GM12878 (cell line): ENCODE data around the gene SEC11A. TPM values are rescaled to one million over a fixed set of nuclear protein-coding genes. Genes with fewer than 3 reads are reported as not detected.

Experiments
- ATAC-seq: fragments of 200-7000 bp; cut with Tn5 transposase; 3 replicates; pipeline ENCODE4 v1.9.1; 2020; ENCODE audit warnings: mild to moderate bottlenecking, moderate library complexity
- BruUV-seq: library from RNA; stranded (reverse); fragments of 400-500 nt; replicated peaks from 2 replicates; lab custom pipeline; 2021; lab: Mats Ljungman, UMichigan
- CTCF ChIA-PET: fragments of 300-600 bp; sonication (Branson Sonifier 250); formaldehyde crosslinking; extraction: SDS; loops from one replicate; lab custom pipeline; 2021; ENCODE audit warnings: inconsistent platforms; lab: Yijun Ruan, JAX
- POLR2A ChIA-PET: fragments of 350-600 bp; formaldehyde crosslinking; extraction: SDS; loops from one replicate; lab custom pipeline; 2021; ENCODE audit warnings: inconsistent platforms; lab: Charles Lee
- RAD21 ChIA-PET: fragments of 300-600 bp; sonication (Branson Sonifier 250); formaldehyde crosslinking; loops from one replicate; lab custom pipeline; 2023; ENCODE audit warnings: antibody characterized with exemption; ENCODE audit not compliant: unreplicated experiment; lab: Charles Lee
- SMC1A ChIA-PET: fragments of 300-600 bp; sonication (Branson Sonifier 250); formaldehyde crosslinking; loops from one replicate; lab custom pipeline; 2023; ENCODE audit not compliant: unreplicated experiment, uncharacterized antibody; lab: Charles Lee
- DNase-seq: peaks from one replicate; pipeline ENCODE4 v3.0.0-alpha.2; 2011; ENCODE audit warnings: low read depth, low spot score
- FAIRE-seq: peaks from 3 replicates; lab custom pipeline; 2011; peaks lifted over from hg19 to GRCh38; lab: Jason Lieb, UNC
- H2AFZ ChIP-seq: 2 replicates; pipeline ENCODE4 v1.6.0; 2011; ENCODE audit warnings: low read depth, low read length, control low read depth; ENCODE audit not compliant: control insufficient read depth
- H3K27ac ChIP-seq: 2 replicates; pipeline ENCODE4 v1.5.1; 2011; ENCODE audit warnings: control low read depth; ENCODE audit not compliant: control insufficient read depth, insufficient read depth
- H3K27me3 ChIP-seq, 2 experiments: replicated peaks in 1 of 2; 2 replicates each; pipeline versions ENCODE4 v1.6.0 to v1.6.1; 2011; ENCODE audit warnings: low read length in 1 of 2; ENCODE audit not compliant: control insufficient read depth in 2 of 2, insufficient read depth in 2 of 2
- H3K36me3 ChIP-seq, 2 experiments: 2 replicates each; pipeline ENCODE4 v1.5.1; 2011; ENCODE audit warnings: low read length in 1 of 2; ENCODE audit not compliant: control insufficient read depth in 2 of 2, insufficient read depth in 2 of 2
- H3K4me1 ChIP-seq: 2 replicates; pipeline ENCODE4 v1.6.1; 2011; ENCODE audit warnings: mild to moderate bottlenecking, low read length, moderate library complexity, mixed read lengths; ENCODE audit not compliant: control insufficient read depth, insufficient read depth
- H3K4me2 ChIP-seq: 2 replicates; pipeline ENCODE4 v1.6.0; 2011; ENCODE audit warnings: control low read depth; ENCODE audit not compliant: control insufficient read depth, insufficient read depth
- H3K4me3 ChIP-seq: fragments of 200-600 bp; sonication (generic); 2 replicates; pipeline ENCODE4 v1.5.1; 2016
- H3K79me2 ChIP-seq: 2 replicates; pipeline ENCODE4 v1.6.0; 2011; ENCODE audit warnings: low read length; ENCODE audit not compliant: control insufficient read depth, insufficient read depth
- H3K9ac ChIP-seq: 2 replicates; pipeline ENCODE4 v1.8.0; 2011; ENCODE audit warnings: low read length, control low read depth, mixed read lengths; ENCODE audit not compliant: control insufficient read depth, insufficient read depth
- H3K9me3 ChIP-seq: replicated peaks from 3 replicates; pipeline ENCODE4 v1.5.1; 2011; ENCODE audit warnings: mild to moderate bottlenecking, low read length; ENCODE audit not compliant: control insufficient read depth, insufficient read depth
- H4K20me1 ChIP-seq: 2 replicates; pipeline ENCODE4 v1.6.0; 2011; ENCODE audit not compliant: control insufficient read depth, insufficient read depth
- CTCF ChIP-seq, 3 experiments: IDR thresholded peaks in 2 of 3; conservative IDR thresholded peaks in 1 of 3; 2 replicates each; pipeline ENCODE4 v1.5.1; 2011; ENCODE audit warnings: low read depth in 3 of 3, low read length in 3 of 3, mild to moderate bottlenecking in 3 of 3, control low read depth in 2 of 3, moderate library complexity in 2 of 3, inconsistent platforms in 1 of 3, mixed read lengths in 1 of 3; ENCODE audit not compliant: control insufficient read depth in 2 of 3, insufficient read depth in 1 of 3; ENCODE audit errors: extremely low read depth in 1 of 3
- FOXM1 ChIP-seq: IDR thresholded peaks from 2 replicates; pipeline ENCODE4 v1.6.1; 2012; ENCODE audit warnings: low read depth, mild to moderate bottlenecking, inconsistent platforms, low read length, moderate library complexity
- IKZF1 ChIP-seq: fragments of 450-650 bp; conservative IDR thresholded peaks from 2 replicates; pipeline ENCODE4 v1.6.1; 2017; ENCODE audit warnings: antibody characterized with exemption, mild to moderate bottlenecking
- RUNX3 ChIP-seq: IDR thresholded peaks from 2 replicates; pipeline ENCODE4 v1.6.1; 2012; ENCODE audit warnings: low read length, inconsistent platforms
- SIN3A ChIP-seq: IDR thresholded peaks from 2 replicates; pipeline ENCODE4 v1.6.1; 2012; ENCODE audit warnings: low read depth, low read length, improper control_type of control experiment
- YY1 ChIP-seq: IDR thresholded peaks from 2 replicates; pipeline ENCODE4 v1.6.1; 2011; ENCODE audit warnings: low read depth, mild to moderate bottlenecking, low read length
- ZBTB33 ChIP-seq: fragments of 450-650 bp; IDR thresholded peaks from 2 replicates; pipeline ENCODE4 v1.6.1; 2017; ENCODE audit warnings: mild to moderate bottlenecking
- WGBS: methylation state at CpG from one replicate; pipeline ENCODE4 v1.1.6; 2016; ENCODE audit warnings: low lambda C conversion rate; ENCODE audit not compliant: insufficient replicate concordance, insufficient coverage; ENCODE audit errors: missing lambda C conversion rate; 5-methylcytosine and 5-hydroxymethylcytosine counted together
- in situ Hi-C: fragments of 300-500 bp; cut with MboI; formaldehyde crosslinking; loops from 9 replicates; pipeline ENCODE4 v1.14.3; 2018; ENCODE audit warnings: mixed read lengths
- intact Hi-C: fragments of 100-400 bp; cut with micrococcal nuclease; formaldehyde crosslinking; loops from one replicate; pipeline ENCODE4 v1.14.2; 2022; ENCODE audit not compliant: unreplicated experiment
- polyA plus RNA-seq, 11 experiments: library from polyadenylated mRNA; depleted of rRNA in 4 of 11; unstranded in 6 of 11; stranded (reverse) in 5 of 11; fragments of >200 nt; fragmentation: Nextera tagmentation in 4 of 11; fragmentation: Illumina TruSeq in 1 of 11; extraction: Ambion mirVana in 4 of 11; extraction: Trizol in 1 of 11; gene quantifications; 1 replicate in 1 of 11; 2 replicates in 10 of 11; pipeline versions ENCODE4 v1.2.1 to v1.2.3, GENCODE V29; 2011 to 2016; ENCODE audit warnings: inconsistent platforms in 2 of 11, missing spikeins in 2 of 11, low read depth in 1 of 11
- total RNA-seq, 4 experiments: library from RNA; depleted of rRNA in 3 of 4; stranded (reverse); fragments of >200 nt in 3 of 4; fragmentation: Illumina TruSeq in 1 of 4; extraction: Trizol in 1 of 4; gene quantifications; 2 replicates each; pipeline versions ENCODE4 v1.2.1 to v1.2.3, GENCODE V29; 2013 to 2021

The SEC11A gene
- total and polyA plus RNA-seq, 10 of the 15 experiments (the other 5 are each of a cell fraction or from before 2014, with no cell fraction given) = 99.2 to 159 (median 143) TPM

DNA sequence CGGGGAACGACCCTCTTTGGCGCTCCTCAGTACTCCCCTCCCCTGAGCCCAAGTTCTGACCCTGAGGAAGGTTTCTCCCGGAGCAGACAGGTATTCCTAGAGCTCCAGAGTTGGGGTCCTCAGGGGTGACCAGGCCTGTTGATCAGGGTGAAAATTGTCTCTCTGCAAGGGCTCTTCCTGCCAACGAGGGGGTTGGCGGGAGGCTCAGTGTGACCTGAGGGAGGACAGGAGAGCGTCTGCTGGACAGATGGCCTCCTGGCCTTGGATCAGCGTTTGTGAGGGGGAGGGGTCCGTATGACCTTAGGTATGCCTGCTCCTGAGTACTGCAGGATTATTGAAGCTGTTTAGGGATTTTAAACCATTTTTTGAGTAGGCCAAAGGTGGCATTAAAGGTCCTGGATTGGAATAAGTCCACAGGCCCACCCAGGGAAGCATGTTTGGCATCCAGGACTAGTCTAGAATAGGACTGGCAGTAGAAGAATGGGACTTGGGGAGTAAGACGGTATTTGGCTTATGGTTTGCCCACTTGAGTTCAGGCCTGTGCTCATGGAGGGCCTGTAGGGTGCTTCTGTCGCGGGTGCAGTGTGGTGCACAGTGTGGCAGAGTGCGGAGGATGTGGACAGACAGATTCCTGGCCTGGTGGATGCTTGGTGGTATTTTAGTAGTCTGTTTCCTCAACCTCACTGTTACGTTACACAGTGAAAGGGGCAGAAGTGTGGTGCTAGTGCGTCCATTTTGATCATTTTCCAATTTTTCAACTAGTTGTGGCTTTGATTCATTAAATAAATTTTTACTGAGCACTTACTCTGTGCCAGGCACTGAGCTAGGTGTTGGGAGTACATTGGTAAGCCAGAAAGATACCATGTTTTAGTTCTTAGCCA is 33.4 kb upstream of the SEC11A start:
- Histone ChIP-seq H4K20me1 (no peaks in the 10 kb centered on the region), H3K79me2 (peaks cover 60% of the 10 kb centered on the region), H3K4me1 (peaks cover 15% of the 10 kb centered on the region), H3K4me3 (peak overlapping the region; percentile 84), H2AFZ (peak overlapping the region; percentile 61), H3K9ac (peak overlapping the region; percentile 96), H3K9me3 (no peaks in the 10 kb centered on the region), H3K4me2 (peak overlapping the region; percentile 85), H3K27me3 (no peaks in the 10 kb centered on the region), H3K36me3 (peaks cover 0 to 4% of the 10 kb centered on the region in 2 experiments; a peak in 1 of 4 replicates), H3K27ac (peak overlapping the region; percentile 90)
- no TSS peak for BruUV-seq
- RAD21 ChIA-PET = interaction anchor here (0.9 to 4.4 kb wide), 8 partner anchors 14 to 145 kb away, joined by 3 to 31 read pairs (median 4); partner anchors contain the start of gene SEC11A
- TF ChIP-seq RUNX3 = 0 out of 2 replicates have a peak, but pooled peaks have one; percentile 23
- 0 out of 2 replicates have a peak, but pooled peaks have one; percentile 35 for TF ChIP-seq SIN3A
- TF ChIP-seq YY1 = 0 out of 2 replicates have a peak, but pooled peaks have one; percentile 23
- no peak for TF ChIP-seq FOXM1
- no peak for TF ChIP-seq ZBTB33
- TF ChIP-seq IKZF1 = 0 out of 2 replicates have a peak, but pooled peaks have one; percentile 4
- peak in 2 of 3 experiments; percentile 14 to 20; a peak in 1 of 6 replicates for TF ChIP-seq CTCF (IDR thresholded peaks at IDR 0.05 in 2 of 3, conservative IDR thresholded peaks at IDR 0.05 in 1 of 3; ENCODE audit: control insufficient read depth in 2 of 3, extremely low read depth in 1 of 3, insufficient read depth in 1 of 3, low read depth in 3 of 3, low read length in 3 of 3)
- intact Hi-C loops (loop anchor here (1.0 kb wide), 2 partner anchors 33 to 95 kb away; partner anchors contain the start of genes SEC11A and WDR73), in situ Hi-C loops (no loop called here)
- FAIRE-seq = no peak
- DNase-seq = no peak
- CTCF ChIA-PET = interaction anchor here (1.0 kb wide), 2 partner anchors 36 to 94 kb away, joined by 3 read pairs; no protein-coding TSS in a partner anchor
- ATAC-seq = peak; percentile 58
- WGBS = 1% methylated on average over 15 of the region's 15 CpGs
- SMC1A ChIA-PET = interaction anchor here (0.8 to 2.6 kb wide), 10 partner anchors 12 to 150 kb away, joined by 3 to 21 read pairs (median 4); partner anchors contain the start of gene SEC11A
- POLR2A ChIA-PET = interaction anchor here (0.6 to 2.1 kb wide), 6 partner anchors 13 to 91 kb away, joined by 3 to 6 read pairs (median 5); partner anchors contain the start of gene NMB
